Karpas-422 (cell line): ENCODE data around the gene ERBB4. TPM values are rescaled to one million over a fixed set of nuclear protein-coding genes. Genes with fewer than 3 reads are reported as not detected.

Source experiments
- DNase-seq: peaks from one replicate; pipeline ENCODE4 v3.0.0-alpha.2; 2015
- H2AFZ ChIP-seq: fragments of 200-600 bp; sonication (generic); 2 replicates; pipeline ENCODE4 v1.6.1; 2014; ENCODE audit warnings: antibody characterized with exemption, low read length, mixed read lengths
- H3K27ac ChIP-seq: fragments of 200-600 bp; sonication (generic); 2 replicates; pipeline ENCODE4 v1.5.1; 2014; ENCODE audit warnings: mild to moderate bottlenecking, low read length, moderate library complexity
- H3K27me3 ChIP-seq: fragments of 200-600 bp; sonication (generic); 2 replicates; pipeline ENCODE4 v1.6.1; 2014; ENCODE audit warnings: low read length, mixed read lengths
- H3K36me3 ChIP-seq: fragments of 200-600 bp; sonication (generic); 2 replicates; pipeline ENCODE4 v1.6.1; 2014; ENCODE audit warnings: low read length, mixed read lengths; ENCODE audit not compliant: insufficient read depth
- H3K4me1 ChIP-seq: fragments of 200-600 bp; sonication (generic); 2 replicates; pipeline ENCODE4 v1.6.1; 2014; ENCODE audit warnings: mild to moderate bottlenecking, low read length, mixed read lengths
- H3K4me2 ChIP-seq: fragments of 200-600 bp; sonication (generic); 2 replicates; pipeline ENCODE4 v1.6.1; 2014; ENCODE audit warnings: low read length, low read depth, mild to moderate bottlenecking; ENCODE audit not compliant: poor library complexity, severe bottlenecking
- H3K4me3 ChIP-seq: fragments of 200-600 bp; sonication (generic); 2 replicates; pipeline ENCODE4 v1.5.1; 2014; ENCODE audit warnings: mild to moderate bottlenecking, antibody characterized with exemption, low read length, mixed read lengths
- H3K79me2 ChIP-seq: fragments of 200-600 bp; sonication (generic); 2 replicates; pipeline ENCODE4 v1.6.1; 2014; ENCODE audit warnings: mild to moderate bottlenecking, low read length, mixed read lengths
- H3K9ac ChIP-seq: fragments of 200-600 bp; sonication (generic); 2 replicates; pipeline ENCODE4 v1.6.0; 2014; ENCODE audit warnings: low read length
- H3K9me2 ChIP-seq: fragments of 200-600 bp; sonication (generic), shearing (Covaris generic); replicated peaks from 2 replicates; pipeline ENCODE4 v1.6.0; 2014; ENCODE audit warnings: mild to moderate bottlenecking, low read length, moderate library complexity; ENCODE audit not compliant: insufficient read depth
- H3K9me3 ChIP-seq: fragments of 300-700, 200-600 bp; sonication (generic); 2 replicates; pipeline ENCODE4 v1.6.1; 2014; ENCODE audit warnings: low read length, mixed read lengths
- H4K20me1 ChIP-seq: fragments of 200-600 bp; sonication (generic); 2 replicates; pipeline ENCODE4 v1.6.1; 2014; ENCODE audit warnings: mild to moderate bottlenecking, antibody characterized with exemption, low read length, low read depth; ENCODE audit not compliant: insufficient read depth
- total RNA-seq: library from RNA; depleted of rRNA; stranded (reverse); fragments of >200 nt; shearing (Covaris generic); gene quantifications from 2 replicates; pipeline ENCODE4 v1.2.3, GENCODE V29; 2014; ENCODE audit warnings: low replicate concordance

The ERBB4 gene
- total RNA-seq, 1 experiment from 2014 or later: not detected

GRCh38 chr2:211380041-211380440 lies 1158.6 kb downstream of the ERBB4 start:
- H4K20me1 ChIP-seq: no peaks in the 10 kb centered on the region
- H3K79me2 ChIP-seq: no peaks in the 10 kb centered on the region
- no peaks in the 10 kb centered on the region for H3K4me1 ChIP-seq
- H3K9me3 ChIP-seq: no peaks in the 10 kb centered on the region
- no peak overlapping the region for H2AFZ ChIP-seq
- H3K27ac ChIP-seq: no peak overlapping the region
- H3K9me2 ChIP-seq: no peaks in the 10 kb centered on the region
- H3K4me2 ChIP-seq: no peak overlapping the region
- no peak overlapping the region for H3K4me3 ChIP-seq
- H3K9ac ChIP-seq: no peak overlapping the region
- no peaks in the 10 kb centered on the region for H3K27me3 ChIP-seq
- H3K36me3 ChIP-seq: no peaks in the 10 kb centered on the region
- DNase-seq: no peak

DNA sequence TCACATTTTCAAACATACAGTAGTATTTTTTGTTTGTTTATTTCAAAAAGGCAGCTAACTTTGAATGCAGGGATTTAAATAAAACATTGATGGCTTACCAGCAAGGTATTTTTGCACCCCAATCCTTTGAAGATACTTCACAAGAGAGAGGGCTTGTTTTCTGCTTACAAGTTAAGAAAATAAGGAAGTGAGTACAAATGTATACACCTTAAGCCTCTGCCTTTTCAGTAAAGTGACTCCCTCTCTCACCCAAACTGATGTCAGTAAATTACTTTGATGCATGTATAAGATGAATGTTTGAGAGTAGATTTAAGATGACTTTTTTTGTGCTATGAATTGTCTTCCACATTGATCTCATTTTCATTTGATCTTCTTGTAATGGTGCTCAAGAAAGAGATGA lies 1162.2 kb downstream of the ERBB4 start:
- no peak overlapping the region for H3K4me2 ChIP-seq
- no peak overlapping the region for H3K27ac ChIP-seq
- no peak overlapping the region for H2AFZ ChIP-seq
- H3K36me3 ChIP-seq: no peaks in the 10 kb centered on the region
- H3K4me3 ChIP-seq: no peak overlapping the region
- no peaks in the 10 kb centered on the region for H3K9me3 ChIP-seq
- no peaks in the 10 kb centered on the region for H3K4me1 ChIP-seq
- no peaks in the 10 kb centered on the region for H3K27me3 ChIP-seq
- no peaks in the 10 kb centered on the region for H3K9me2 ChIP-seq
- H4K20me1 ChIP-seq: no peaks in the 10 kb centered on the region
- H3K79me2 ChIP-seq: no peaks in the 10 kb centered on the region
- no peak for DNase-seq
- no peak overlapping the region for H3K9ac ChIP-seq

GRCh38 chr2:211373203-211373602 lies 1165.4 kb downstream of the ERBB4 start:
- H3K4me3 ChIP-seq: no peak overlapping the region
- H2AFZ ChIP-seq: no peak overlapping the region
- H4K20me1 ChIP-seq: no peaks in the 10 kb centered on the region
- H3K27ac ChIP-seq: no peak overlapping the region
- H3K9me2 ChIP-seq: no peaks in the 10 kb centered on the region
- no peak overlapping the region for H3K4me2 ChIP-seq
- H3K27me3 ChIP-seq: no peaks in the 10 kb centered on the region
- H3K79me2 ChIP-seq: no peaks in the 10 kb centered on the region
- H3K4me1 ChIP-seq: no peaks in the 10 kb centered on the region
- no peak overlapping the region for H3K9ac ChIP-seq
- no peaks in the 10 kb centered on the region for H3K36me3 ChIP-seq
- no peaks in the 10 kb centered on the region for H3K9me3 ChIP-seq
- DNase-seq: no peak

DNA sequence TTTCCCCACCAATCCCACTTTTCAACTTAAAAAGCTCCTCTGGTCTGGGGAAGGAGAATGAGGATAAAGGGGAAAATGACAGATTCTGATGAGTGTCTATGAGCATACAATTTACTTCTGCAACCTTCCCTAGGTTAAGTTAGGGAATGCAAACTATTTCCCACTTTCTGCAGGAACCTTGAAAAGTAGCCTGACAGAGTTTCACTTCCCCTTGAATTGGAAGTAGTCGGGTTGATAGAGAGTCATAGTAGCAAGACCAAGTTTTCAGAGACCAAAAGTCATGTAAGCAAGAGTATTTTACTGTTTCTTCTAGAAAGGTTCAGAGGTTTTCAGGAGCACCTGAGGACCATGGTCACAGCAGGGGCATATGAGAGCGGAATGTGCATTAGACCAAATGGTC lies 1167.1 kb downstream of the ERBB4 start:
- no peaks in the 10 kb centered on the region for H3K79me2 ChIP-seq
- H2AFZ ChIP-seq: no peak overlapping the region
- H3K4me3 ChIP-seq: no peak overlapping the region
- H3K4me1 ChIP-seq: no peaks in the 10 kb centered on the region
- no peak overlapping the region for H3K27ac ChIP-seq
- H3K36me3 ChIP-seq: no peaks in the 10 kb centered on the region
- H3K9ac ChIP-seq: no peak overlapping the region
- DNase-seq: no peak
- no peaks in the 10 kb centered on the region for H4K20me1 ChIP-seq
- H3K9me2 ChIP-seq: no peaks in the 10 kb centered on the region
- no peaks in the 10 kb centered on the region for H3K9me3 ChIP-seq
- H3K4me2 ChIP-seq: no peak overlapping the region
- H3K27me3 ChIP-seq: no peaks in the 10 kb centered on the region

- no peaks in the 10 kb centered on the region for H3K36me3 ChIP-seq
- no peak overlapping the region for H3K4me2 ChIP-seq
- no peak overlapping the region for H2AFZ ChIP-seq
- no peak overlapping the region for H3K9ac ChIP-seq
- no peaks in the 10 kb centered on the region for H4K20me1 ChIP-seq
- no peaks in the 10 kb centered on the region for H3K9me3 ChIP-seq
- no peaks in the 10 kb centered on the region for H3K9me2 ChIP-seq
- H3K79me2 ChIP-seq: no peaks in the 10 kb centered on the region
- no peaks in the 10 kb centered on the region for H3K27me3 ChIP-seq
- no peaks in the 10 kb centered on the region for H3K4me1 ChIP-seq
- no peak overlapping the region for H3K27ac ChIP-seq
- no peak overlapping the region for H3K4me3 ChIP-seq
- DNase-seq: no peak
Measured at GRCh38 chr2:211368467-211368866, 1170.1 kb downstream of the ERBB4 start.

- Histone ChIP-seq H3K9me3 (no peaks in the 10 kb centered on the region), H3K9ac (no peak overlapping the region), H3K79me2 (no peaks in the 10 kb centered on the region), H4K20me1 (no peaks in the 10 kb centered on the region), H3K36me3 (no peaks in the 10 kb centered on the region), H2AFZ (no peak overlapping the region), H3K4me1 (no peaks in the 10 kb centered on the region), H3K27ac (no peak overlapping the region), H3K4me2 (no peak overlapping the region), H3K4me3 (no peak overlapping the region), H3K9me2 (no peaks in the 10 kb centered on the region), H3K27me3 (no peaks in the 10 kb centered on the region)
- no peak for DNase-seq
Measured at GRCh38 chr2:211367711-211368110, 1170.9 kb downstream of the ERBB4 start.

DNA sequence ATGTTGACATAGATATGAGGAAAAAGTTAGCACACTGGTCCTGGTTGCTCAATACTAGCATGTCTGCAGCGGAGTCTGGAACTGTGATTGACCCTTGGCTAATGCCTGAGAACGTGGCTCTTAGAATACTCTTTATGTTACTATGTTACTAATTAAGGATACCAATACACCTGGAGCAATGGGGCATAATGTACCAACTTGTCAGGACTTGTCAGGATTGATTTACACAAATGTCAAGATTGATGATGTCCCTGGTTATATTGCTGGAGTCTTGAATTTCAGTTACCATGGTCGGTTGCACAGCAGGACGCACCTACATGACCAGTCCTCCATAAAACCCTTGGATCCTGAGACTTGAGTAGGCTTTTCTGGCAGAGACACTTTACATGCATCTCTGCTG lies 1171.3 kb downstream of the ERBB4 start:
- Histone ChIP-seq H3K9ac (no peak overlapping the region), H3K79me2 (no peaks in the 10 kb centered on the region), H3K9me2 (no peaks in the 10 kb centered on the region), H3K36me3 (no peaks in the 10 kb centered on the region), H3K4me1 (no peaks in the 10 kb centered on the region), H3K27ac (no peak overlapping the region), H4K20me1 (no peaks in the 10 kb centered on the region), H3K9me3 (no peaks in the 10 kb centered on the region), H3K27me3 (no peaks in the 10 kb centered on the region), H3K4me3 (no peak overlapping the region), H3K4me2 (no peak overlapping the region), H2AFZ (no peak overlapping the region)
- no peak for DNase-seq

GRCh38 chr2:211364911-211365310 lies 1173.7 kb downstream of the ERBB4 start:
- H3K9ac ChIP-seq: no peak overlapping the region
- H3K36me3 ChIP-seq: no peaks in the 10 kb centered on the region
- H2AFZ ChIP-seq: no peak overlapping the region
- H3K4me2 ChIP-seq: no peak overlapping the region
- no peaks in the 10 kb centered on the region for H3K79me2 ChIP-seq
- H3K27ac ChIP-seq: no peak overlapping the region
- no peaks in the 10 kb centered on the region for H4K20me1 ChIP-seq
- no peaks in the 10 kb centered on the region for H3K27me3 ChIP-seq
- H3K9me2 ChIP-seq: no peaks in the 10 kb centered on the region
- H3K4me1 ChIP-seq: no peaks in the 10 kb centered on the region
- no peaks in the 10 kb centered on the region for H3K9me3 ChIP-seq
- H3K4me3 ChIP-seq: no peak overlapping the region
- DNase-seq: no peak

DNA sequence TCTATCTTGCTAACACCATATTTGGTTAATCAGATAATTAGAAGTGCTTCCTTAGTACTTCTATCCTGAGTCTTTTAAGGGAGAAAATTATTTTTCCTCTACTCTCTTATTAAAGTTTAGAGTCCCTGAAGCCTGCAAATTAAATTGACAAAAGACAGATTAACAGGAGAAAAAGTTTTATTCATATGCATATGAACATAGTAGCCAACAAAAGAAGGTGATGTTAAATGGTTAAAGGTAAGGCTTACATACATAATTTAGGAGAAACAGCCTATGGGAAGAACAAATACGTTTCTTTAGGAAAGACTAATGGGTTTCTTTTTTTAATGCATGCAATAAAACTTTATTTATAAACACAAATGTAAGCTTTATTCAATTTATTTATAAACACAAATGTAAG lies 1177.2 kb downstream of the ERBB4 start:
- Histone ChIP-seq H3K27me3 (no peaks in the 10 kb centered on the region), H2AFZ (no peak overlapping the region), H3K9ac (no peak overlapping the region), H4K20me1 (no peaks in the 10 kb centered on the region), H3K79me2 (no peaks in the 10 kb centered on the region), H3K4me3 (no peak overlapping the region), H3K4me1 (no peaks in the 10 kb centered on the region), H3K36me3 (no peaks in the 10 kb centered on the region), H3K4me2 (no peak overlapping the region), H3K9me3 (no peaks in the 10 kb centered on the region), H3K9me2 (no peaks in the 10 kb centered on the region), H3K27ac (no peak overlapping the region)
- DNase-seq: no peak
